ENCODE measurements around the gene TMEM151A. TPM values are rescaled to one million over a fixed set of nuclear protein-coding genes. Genes with fewer than 3 reads are reported as not detected.

The TMEM151A gene
- total RNA-seq, 1 donor from 2014 or later: 0.19 TPM

Other genes with a start within 250 kb of the TMEM151A start
- not detected for gene GAL3ST3, start 242.7 kb upstream of the TMEM151A start, total RNA-seq
- 164 TPM for gene SF3B2, start 239.5 kb upstream of the TMEM151A start, total RNA-seq
- 64.9 TPM for gene PACS1, start 221.6 kb upstream of the TMEM151A start, total RNA-seq
- gene KLC2, start 34.2 kb upstream of the TMEM151A start, total RNA-seq: 35.0 TPM
- gene RAB1B, start 23.3 kb upstream of the TMEM151A start, total RNA-seq: 138 TPM
- 0.55 TPM for gene CNIH2, start 13.7 kb upstream of the TMEM151A start, total RNA-seq
- 81.7 TPM for gene YIF1A, start 2.8 kb upstream of the TMEM151A start, total RNA-seq
- 810 TPM for gene CD248, start 25.1 kb downstream of the TMEM151A start, total RNA-seq
- gene RIN1, start 44.5 kb downstream of the TMEM151A start, total RNA-seq: 6.5 TPM
- 31.8 TPM for gene BRMS1, start 53.2 kb downstream of the TMEM151A start, total RNA-seq
- 16.1 TPM for gene B4GAT1, start 55.7 kb downstream of the TMEM151A start, total RNA-seq
- gene SLC29A2, start 79.9 kb downstream of the TMEM151A start, total RNA-seq: 5.9 TPM
- gene NPAS4, start 129.1 kb downstream of the TMEM151A start, total RNA-seq: not detected
- 32.2 TPM for gene MRPL11, start 147.0 kb downstream of the TMEM151A start, total RNA-seq
- 11.6 TPM for gene PELI3, start 175.0 kb downstream of the TMEM151A start, total RNA-seq
- 26.5 TPM for gene DPP3, start 188.5 kb downstream of the TMEM151A start, total RNA-seq
- 14.8 TPM for gene BBS1, start 218.7 kb downstream of the TMEM151A start, total RNA-seq

All from mesenteric fat pad (tissue), 1 donor.